Kidney capillary endothelial cell (primary cell): ENCODE data around the gene PLXDC1.
A peak's percentile ranks its signal among the peaks of the same experiment; 100 is the strongest.
"Not testable (repeated sequence)": the region's sequence is repeated elsewhere in the genome, so short reads cannot be mapped to it uniquely, and the experiment has no call there.

Experiments
- DNase-seq: peaks from one replicate; pipeline ENCODE4 v3.0.0-alpha.2; 2018; ENCODE audit warnings: low spot score

The PLXDC1 gene

DNA sequence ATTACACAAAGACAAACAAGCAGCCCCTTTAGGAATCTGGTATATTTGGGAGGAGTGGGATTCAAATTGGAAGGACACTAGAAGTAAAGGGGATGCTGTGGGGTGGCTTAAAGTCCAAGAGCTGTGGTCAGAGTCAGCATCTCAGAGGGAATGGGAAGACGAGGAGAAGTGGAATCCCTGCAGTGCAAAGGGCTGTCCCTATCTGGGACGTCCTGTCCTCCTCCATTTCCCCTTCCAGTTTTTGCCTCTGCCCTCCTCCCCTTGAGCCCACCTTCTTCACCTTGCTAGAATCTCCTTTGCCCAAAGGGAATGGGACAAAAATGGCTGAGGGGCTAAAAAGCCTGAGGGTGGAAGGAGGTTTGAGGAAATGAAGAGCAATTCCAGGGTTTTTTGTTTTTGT is 4.2 kb upstream of the PLXDC1 start:
- DNase-seq, result no peak

GRCh38 chr17:39153599-39154051 is 2.2 kb upstream of the PLXDC1 start:
- DNase-seq, result peak; percentile 82

- DNase-seq, result no peak
Observed at GRCh38 chr17:39151943-39152818, 744 bp upstream of the PLXDC1 start.

DNA sequence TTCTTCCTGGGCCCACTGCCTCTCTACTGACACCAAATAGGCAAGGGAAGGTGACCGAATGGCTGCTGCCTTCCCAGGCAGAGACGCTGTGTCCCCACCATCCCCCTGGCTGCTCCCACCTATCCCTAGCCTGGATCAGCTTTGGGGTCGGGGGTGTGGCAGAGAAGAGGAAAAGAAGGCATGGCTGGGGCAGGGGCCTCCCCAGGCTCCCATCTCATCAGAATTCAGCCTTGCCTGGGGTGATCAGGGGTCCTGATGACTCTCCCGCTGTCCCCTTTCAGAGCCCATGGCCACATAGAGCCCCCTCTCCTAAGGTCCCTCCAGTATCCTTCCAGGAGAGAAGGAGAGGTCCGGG is 665 bp downstream of the PLXDC1 start:
- no peak for DNase-seq

- no peak for DNase-seq
Observed at GRCh38 chr17:39150104-39150634, 1.3 kb downstream of the PLXDC1 start.

DNA sequence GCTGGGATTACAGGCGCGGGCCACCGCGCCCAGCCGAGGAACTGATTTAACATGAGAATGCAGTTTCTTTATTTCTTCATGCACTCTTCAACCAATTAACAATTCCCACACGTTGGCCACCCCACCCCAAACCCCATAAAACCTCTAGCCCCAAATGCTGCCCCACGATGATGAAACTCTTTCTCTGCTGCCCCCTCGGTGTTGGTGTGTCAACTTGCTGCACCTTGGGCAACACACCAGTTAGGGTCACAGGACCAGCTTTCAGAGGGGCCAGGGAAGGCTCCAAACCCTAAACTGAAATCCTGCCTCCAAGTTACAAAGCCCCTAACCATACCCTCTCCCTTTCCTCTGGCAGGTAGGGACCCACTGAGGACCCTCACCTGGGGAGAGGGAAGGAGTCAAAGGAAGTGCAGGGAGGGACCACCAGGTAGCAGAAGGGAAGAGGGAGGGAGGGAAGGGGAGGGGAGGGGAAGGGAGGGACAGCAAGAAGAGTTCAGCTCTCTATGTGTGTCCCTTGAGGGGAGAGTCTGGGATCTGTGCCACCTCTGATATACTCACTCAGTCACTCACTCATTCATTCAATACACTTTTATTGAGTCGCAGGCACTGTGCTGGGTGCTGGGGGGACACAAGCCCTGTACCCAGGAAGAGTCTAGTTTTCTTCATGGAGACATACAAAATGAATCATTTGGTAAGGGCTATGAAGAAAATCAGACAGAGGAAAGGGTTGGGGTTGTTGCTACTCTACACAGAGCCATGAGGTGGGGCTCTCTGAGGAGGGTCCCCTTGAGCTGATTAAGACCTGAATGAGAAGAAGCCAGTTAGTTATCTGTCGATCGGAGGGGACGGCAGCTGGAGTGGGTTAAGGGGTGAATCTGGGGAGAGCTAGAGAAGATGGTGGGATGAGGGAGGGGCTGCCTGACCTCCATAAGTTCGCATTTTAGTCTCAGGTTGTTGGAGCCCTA is 3.9 kb downstream of the PLXDC1 start:
- no peak for DNase-seq

DNA sequence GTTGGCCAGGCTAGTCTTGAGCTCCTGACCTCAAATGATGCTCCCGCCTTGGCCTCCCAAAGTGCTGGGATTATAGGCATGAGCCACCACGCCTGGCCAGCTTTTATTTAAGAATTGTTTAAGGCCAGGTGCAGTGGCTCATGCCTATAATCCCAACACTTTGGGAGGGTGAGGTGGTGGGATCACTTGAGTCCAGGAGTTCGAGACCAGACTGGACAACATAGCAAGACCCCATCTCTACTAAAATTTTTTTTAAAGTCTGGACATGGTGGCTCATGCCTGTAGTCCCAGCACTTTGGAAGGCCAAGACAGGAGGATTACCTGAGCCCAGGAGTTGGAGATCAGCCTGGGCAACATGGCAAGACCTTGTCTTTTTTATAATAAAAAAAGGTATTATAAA is 5.2 kb downstream of the PLXDC1 start:
- DNase-seq, result no peak

DNA sequence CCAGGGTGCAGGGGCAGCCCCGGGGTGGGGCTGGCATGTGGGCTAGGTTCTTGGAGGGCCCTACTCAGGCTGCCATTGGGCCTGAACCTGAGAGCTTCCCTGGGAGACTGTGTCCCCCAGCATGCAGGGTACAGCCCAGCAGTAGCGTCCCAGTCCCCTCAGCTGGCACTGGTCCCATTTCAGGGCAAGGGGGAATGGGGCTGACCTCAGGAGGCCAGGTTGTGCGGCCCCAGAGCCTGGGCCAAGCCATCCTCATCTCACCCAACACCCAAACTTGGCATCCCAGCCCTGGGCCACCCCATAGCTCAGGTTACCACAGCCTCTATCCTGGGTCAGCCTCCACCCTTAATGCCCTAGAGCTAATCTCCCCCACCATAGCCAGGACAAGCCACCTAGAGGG is 6.3 kb downstream of the PLXDC1 start:
- no peak for DNase-seq

GRCh38 chr17:39144416-39144840 is 7.0 kb downstream of the PLXDC1 start:
- no peak for DNase-seq

- no peak for DNase-seq
Observed at GRCh38 chr17:39143552-39144093, 7.8 kb downstream of the PLXDC1 start.

DNA sequence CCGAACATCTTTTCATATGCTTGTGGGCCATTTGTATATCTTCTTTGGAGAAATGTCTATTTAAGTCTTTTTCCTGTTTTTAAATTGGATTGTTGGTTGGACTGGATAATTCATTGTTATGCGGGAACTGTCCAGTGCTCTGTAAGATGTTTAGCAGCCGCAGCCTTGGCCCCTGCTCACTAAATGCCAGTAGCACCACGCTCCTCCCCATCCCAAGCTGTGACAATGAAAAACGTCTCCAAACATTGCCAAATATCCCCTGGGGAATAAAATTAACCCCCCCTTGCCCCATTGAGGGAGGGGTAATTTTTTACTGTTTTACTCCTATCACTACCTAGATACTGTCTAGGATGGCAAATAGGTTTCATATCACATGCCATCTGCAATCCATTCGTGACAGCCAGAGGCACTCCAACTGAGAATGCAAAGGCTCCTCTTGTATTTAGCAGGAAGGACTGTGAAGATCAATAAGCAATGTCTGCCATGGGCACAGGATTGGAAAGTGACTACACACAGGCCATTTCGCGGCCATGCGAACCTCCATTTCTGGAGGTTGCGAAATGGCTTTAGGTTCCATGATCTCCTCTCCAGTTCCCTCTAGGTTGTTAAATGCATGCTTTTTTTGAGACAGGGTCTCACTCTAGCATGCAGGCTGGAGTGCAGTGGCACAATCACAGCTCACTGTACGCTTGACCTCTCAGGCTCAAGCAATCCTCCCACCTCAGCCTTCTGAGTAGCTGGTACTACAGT is 9.3 kb downstream of the PLXDC1 start:
- no peak for DNase-seq

DNA sequence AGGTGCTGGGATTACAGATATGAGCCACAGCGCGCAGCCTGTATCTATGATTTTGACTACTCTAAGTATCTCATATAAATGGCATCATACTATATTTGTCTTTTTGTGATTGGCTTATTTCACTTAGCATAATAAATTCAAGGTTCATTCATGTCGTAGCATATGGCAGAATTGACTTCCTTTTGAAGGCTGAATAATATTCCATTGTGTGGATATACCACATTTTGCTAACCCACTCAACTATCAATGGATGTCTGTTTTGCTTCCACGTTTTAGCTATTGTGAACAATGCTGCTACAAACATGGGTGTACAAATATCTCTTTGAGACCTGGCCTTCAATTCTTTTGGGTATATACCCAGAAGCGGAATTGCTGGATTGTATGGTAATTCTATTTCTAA is 10.1 kb downstream of the PLXDC1 start:
- DNase-seq, result no peak

DNA sequence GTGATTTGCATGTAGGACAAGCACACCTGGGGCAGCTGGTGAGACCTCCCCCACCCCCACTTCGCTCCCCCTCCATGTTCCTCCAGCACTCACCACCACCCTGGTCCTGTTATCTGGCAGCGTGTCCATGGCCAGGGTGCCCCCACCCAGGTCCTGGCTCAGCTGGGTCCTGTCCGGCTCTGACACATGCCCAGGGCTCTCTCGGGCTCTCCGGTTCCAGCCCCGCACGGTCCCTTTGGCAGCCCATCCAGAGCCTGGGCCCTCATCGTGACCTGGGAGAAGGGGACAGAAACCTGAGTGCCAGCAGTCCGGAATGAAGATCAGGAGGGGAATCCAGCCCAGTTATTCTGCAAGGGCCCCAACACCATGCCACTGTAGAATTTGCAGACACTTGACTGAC is 11.9 kb downstream of the PLXDC1 start:
- DNase-seq, result no peak

DNA sequence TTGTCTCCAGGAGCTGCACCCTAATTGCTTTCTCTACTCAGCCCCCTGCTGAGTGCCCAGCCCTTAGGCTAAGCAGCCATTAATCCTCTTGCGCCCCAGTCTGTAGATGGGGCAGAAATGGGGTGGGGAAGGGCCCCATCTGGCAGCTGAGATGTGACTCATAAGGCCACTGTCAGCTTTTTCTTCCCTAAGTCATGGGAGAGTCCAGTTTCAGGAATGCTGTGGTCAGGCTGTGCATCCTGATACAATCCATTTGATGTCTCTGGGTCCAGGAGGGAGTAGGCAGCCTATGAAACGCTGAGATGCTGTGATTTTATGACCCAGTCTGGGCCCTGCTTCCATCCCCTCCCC is 12.3 kb downstream of the PLXDC1 start:
- DNase-seq, result no peak

- DNase-seq, result no peak
Observed at GRCh38 chr17:39138431-39139160, 12.8 kb downstream of the PLXDC1 start.

- DNase-seq, result no peak
Observed at GRCh38 chr17:39134878-39135277, 16.6 kb downstream of the PLXDC1 start.

GRCh38 chr17:39132192-39132610 is 19.2 kb downstream of the PLXDC1 start:
- DNase-seq, result no peak

- DNase-seq, result no peak
Observed at GRCh38 chr17:39131616-39132015, 19.8 kb downstream of the PLXDC1 start.

GRCh38 chr17:39130205-39130604 is 21.2 kb downstream of the PLXDC1 start:
- no peak for DNase-seq

GRCh38 chr17:39129544-39129943 is 21.9 kb downstream of the PLXDC1 start:
- DNase-seq, result not testable (repeated sequence)

- DNase-seq, result no peak
Observed at GRCh38 chr17:39126436-39126835, 25.0 kb downstream of the PLXDC1 start.
